Upper lobe of right lung (tissue), 1 donor: ENCODE results near the gene TP53I3. TPM values are rescaled to one million over a fixed set of nuclear protein-coding genes. Genes with fewer than 3 reads are reported as not detected.

ENCODE experiments used
- ATAC-seq: fragments of 200-7000 bp; cut with Tn5 transposase; one replicate; pipeline ENCODE4 v1.9.1; 2020; ENCODE audit warnings: mild to moderate bottlenecking, moderate library complexity
- DNase-seq: peaks from one replicate; pipeline ENCODE4 v3.0.0-alpha.2; 2020
- H3K27ac ChIP-seq: fragments of 200-600 bp; one replicate; pipeline ENCODE4 v1.8.0; 2022
- H3K27me3 ChIP-seq: fragments of 200-600 bp; one replicate; pipeline ENCODE4 v1.8.0; 2022; ENCODE audit warnings: mild to moderate bottlenecking
- H3K36me3 ChIP-seq: fragments of 200-600 bp; one replicate; pipeline ENCODE4 v1.8.0; 2022
- H3K4me1 ChIP-seq: fragments of 200-600 bp; one replicate; pipeline ENCODE4 v1.8.0; 2022
- H3K4me3 ChIP-seq: fragments of 200-600 bp; one replicate; pipeline ENCODE4 v1.8.0; 2022; ENCODE audit warnings: mild to moderate bottlenecking
- H3K9me3 ChIP-seq: fragments of 200-600 bp; one replicate; pipeline ENCODE4 v1.8.0; 2022
- intact Hi-C: fragments of 100-400 bp; cut with DNase I; formaldehyde crosslinking; loops from one replicate; pipeline ENCODE4 v1.11.0; 2022
- total RNA-seq: library from RNA; stranded (reverse); fragmentation: NEBNext Ultra II Directional; extraction: Animal tissue kit (Norgen Biotek cat#: 25700); gene quantifications from one replicate; pipeline ENCODE4 v1.2.1, GENCODE V29; 2021
- TF ChIP-seq, protein P1 (sequence below): fragments of 200-600 bp; IDR thresholded peaks from one replicate; pipeline ENCODE4 v1.8.0; 2022; ENCODE audit warnings: antibody characterized with exemption
- donor health status: DM: no; HTN: yes; CAD: no; lungs with severe emphysema.

The TP53I3 gene
- total RNA-seq, 1 donor from 2014 or later, result 44.3 TPM

DNA sequence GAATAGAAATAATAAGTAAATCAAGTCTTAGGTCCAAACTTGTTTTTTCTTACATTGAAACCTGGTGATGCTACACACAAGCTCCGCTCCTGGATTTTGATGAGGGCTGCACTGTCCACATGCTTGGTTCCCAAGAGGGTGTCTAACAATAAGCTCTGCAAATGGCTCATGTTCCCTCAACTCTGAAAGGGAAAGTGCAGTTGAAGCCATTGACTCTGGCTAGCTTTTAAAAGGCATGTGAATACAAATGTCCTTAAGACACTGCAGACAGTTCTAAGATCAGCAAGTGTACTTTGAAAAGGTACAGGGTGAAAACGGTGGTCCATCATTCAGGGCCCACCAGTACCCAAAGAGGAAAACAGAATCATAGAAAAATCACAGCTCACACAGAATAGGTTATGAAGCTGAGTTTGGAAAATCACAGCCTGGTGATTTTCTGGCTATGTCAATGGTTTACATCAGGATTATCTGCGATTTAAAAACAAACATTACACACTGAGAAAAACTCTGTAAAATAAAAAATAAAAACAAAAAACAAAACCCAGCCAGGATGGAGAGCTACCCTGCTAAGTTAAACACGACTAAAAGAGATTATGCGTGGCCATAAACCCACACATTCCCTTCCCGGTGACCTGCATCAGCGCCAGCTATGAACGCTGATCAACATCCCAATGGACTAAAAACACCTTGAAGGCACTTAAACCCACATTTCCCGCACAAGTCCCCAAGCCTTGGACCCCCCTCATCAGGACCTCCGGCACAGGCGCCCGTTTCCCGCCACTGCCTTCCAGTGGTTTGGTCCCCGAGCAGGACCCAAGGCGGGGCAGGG lies 37.9 kb upstream of the TP53I3 start:
- H3K4me3 ChIP-seq, result peak overlapping the region; percentile 82
- TF ChIP-seq, protein P1, sequence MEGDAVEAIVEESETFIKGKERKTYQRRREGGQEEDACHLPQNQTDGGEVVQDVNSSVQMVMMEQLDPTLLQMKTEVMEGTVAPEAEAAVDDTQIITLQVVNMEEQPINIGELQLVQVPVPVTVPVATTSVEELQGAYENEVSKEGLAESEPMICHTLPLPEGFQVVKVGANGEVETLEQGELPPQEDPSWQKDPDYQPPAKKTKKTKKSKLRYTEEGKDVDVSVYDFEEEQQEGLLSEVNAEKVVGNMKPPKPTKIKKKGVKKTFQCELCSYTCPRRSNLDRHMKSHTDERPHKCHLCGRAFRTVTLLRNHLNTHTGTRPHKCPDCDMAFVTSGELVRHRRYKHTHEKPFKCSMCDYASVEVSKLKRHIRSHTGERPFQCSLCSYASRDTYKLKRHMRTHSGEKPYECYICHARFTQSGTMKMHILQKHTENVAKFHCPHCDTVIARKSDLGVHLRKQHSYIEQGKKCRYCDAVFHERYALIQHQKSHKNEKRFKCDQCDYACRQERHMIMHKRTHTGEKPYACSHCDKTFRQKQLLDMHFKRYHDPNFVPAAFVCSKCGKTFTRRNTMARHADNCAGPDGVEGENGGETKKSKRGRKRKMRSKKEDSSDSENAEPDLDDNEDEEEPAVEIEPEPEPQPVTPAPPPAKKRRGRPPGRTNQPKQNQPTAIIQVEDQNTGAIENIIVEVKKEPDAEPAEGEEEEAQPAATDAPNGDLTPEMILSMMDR, result no peak
- peaks cover 5% of the 10 kb centered on the region for H3K4me1 ChIP-seq
- intact Hi-C loops, result no loop called here
- no peaks in the 10 kb centered on the region for H3K36me3 ChIP-seq
- H3K27ac ChIP-seq, result peak overlapping the region; percentile 90
- H3K9me3 ChIP-seq, result no peaks in the 10 kb centered on the region
- DNase-seq (no peak), ATAC-seq (no peak)
- no peaks in the 10 kb centered on the region for H3K27me3 ChIP-seq

DNA sequence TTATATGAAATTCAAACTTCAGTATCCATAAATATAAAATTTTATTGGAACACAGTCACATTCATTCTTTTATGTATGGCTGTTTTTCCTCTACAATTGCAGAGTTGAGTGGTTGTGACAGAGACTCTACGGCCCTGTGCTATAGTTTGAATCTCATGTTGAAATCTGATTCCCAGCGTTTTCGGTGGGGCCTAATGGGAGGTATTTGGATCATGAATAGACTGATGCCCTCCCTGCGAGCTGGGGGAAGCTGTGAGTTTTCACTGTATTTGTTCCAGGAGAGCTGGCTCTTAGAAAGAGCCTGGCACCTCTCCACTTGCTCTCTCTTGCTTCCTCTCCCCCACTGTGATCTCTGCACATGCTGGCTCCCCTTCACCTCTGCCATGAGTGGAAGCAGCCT lies 36.8 kb upstream of the TP53I3 start:
- Histone ChIP-seq H3K4me1 (peaks cover 5% of the 10 kb centered on the region), H3K27me3 (no peaks in the 10 kb centered on the region), H3K27ac (no peak overlapping the region), H3K4me3 (no peak overlapping the region), H3K36me3 (no peaks in the 10 kb centered on the region), H3K9me3 (no peaks in the 10 kb centered on the region)
- intact Hi-C loops, result no loop called here
- TF ChIP-seq, protein P1, result no peak
- DNase-seq, result no peak
- ATAC-seq, result no peak

DNA sequence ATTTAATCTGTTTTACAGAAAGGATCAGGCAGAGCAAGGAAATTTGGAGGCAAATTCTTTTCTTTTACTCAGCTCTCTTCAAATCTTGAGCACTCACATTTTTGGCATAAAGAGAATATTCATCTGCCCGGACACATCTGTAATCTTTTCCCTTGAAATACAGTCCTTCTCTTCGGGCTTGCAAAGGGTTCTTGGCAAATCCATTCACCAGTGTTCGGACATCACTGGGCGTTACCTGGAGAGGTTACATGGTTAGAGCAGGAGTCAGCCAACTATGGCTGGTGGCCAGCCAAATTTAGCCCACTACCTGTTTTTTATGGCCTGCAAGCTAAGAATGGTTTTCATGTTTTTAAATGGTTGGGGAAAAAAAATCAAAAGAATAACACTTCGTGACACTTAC lies 36.4 kb upstream of the TP53I3 start:
- H3K4me3 ChIP-seq, result no peak overlapping the region
- no peak overlapping the region for H3K27ac ChIP-seq
- peaks cover 5% of the 10 kb centered on the region for H3K4me1 ChIP-seq
- no peaks in the 10 kb centered on the region for H3K27me3 ChIP-seq
- no peaks in the 10 kb centered on the region for H3K36me3 ChIP-seq
- H3K9me3 ChIP-seq, result no peaks in the 10 kb centered on the region
- ATAC-seq, result no peak
- TF ChIP-seq, protein P1, result no peak
- DNase-seq, result no peak
- intact Hi-C loops, result no loop called here

DNA sequence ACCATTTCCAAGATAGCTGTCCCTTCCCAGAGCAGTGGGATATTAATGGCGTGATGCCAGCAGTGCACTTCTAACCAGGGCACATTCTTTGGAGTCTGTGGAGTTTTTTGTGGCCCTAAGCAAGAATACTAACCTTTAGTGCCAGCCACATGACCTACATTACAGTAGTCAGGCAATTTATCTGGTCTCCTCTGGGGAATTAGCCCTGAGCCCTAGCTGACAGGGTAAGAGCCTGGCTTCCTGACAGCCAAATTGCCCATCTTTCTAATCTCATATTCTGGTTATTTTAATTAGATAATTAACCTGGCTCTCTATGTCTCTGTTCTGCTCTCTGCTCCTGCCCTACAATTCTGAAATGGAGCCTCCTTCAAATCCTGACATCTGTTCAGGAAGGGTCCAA lies 33.3 kb upstream of the TP53I3 start:
- H3K27ac ChIP-seq, result no peak overlapping the region
- no peaks in the 10 kb centered on the region for H3K36me3 ChIP-seq
- no peaks in the 10 kb centered on the region for H3K4me1 ChIP-seq
- ATAC-seq (no peak), DNase-seq (no peak)
- intact Hi-C loops, result no loop called here
- no peaks in the 10 kb centered on the region for H3K9me3 ChIP-seq
- no peaks in the 10 kb centered on the region for H3K27me3 ChIP-seq
- H3K4me3 ChIP-seq, result no peak overlapping the region
- TF ChIP-seq, protein P1, result no peak

DNA sequence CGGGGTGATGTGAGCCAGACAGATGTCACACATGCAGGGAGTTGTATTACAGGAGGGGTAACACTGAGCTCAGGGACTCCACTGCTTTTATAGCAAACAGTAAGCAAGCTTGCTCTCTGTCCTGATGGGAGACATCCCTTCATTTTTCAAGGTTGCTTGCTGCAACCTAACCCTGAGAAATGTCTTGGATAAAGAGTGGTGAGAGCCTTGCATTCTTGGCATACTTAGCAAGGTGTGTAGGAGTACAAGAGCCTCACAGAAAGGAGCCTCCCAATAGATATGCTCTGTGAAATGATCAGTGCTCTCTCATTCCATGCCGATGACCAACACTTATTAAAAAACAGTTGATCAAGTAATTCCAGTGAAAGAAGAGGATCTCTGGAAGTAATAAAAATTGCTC lies 30.4 kb upstream of the TP53I3 start:
- TF ChIP-seq, protein P1, result no peak

More for the DNA sequence above, 30.4 kb upstream of the TP53I3 start:
- ATAC-seq, result no peak
- DNase-seq, result no peak
- Histone ChIP-seq H3K27me3 (no peaks in the 10 kb centered on the region), H3K27ac (no peak overlapping the region), H3K4me1 (no peaks in the 10 kb centered on the region), H3K9me3 (no peaks in the 10 kb centered on the region), H3K36me3 (no peaks in the 10 kb centered on the region), H3K4me3 (no peak overlapping the region)
- intact Hi-C loops, result no loop called here
